Kidney (tissue), 14 donors: ENCODE measurements around the gene RPS6KA2. TPM values are rescaled to one million over a fixed set of nuclear protein-coding genes. Genes with fewer than 3 reads are reported as not detected.

ENCODE experiments used
- DNase-seq, 5 donors: peaks; one replicate each; pipeline ENCODE4 v3.0.0-alpha.2; 2013 to 2020
- FAIRE-seq: peaks from 2 replicates; lab custom pipeline; 2012; peaks lifted over from hg19 to GRCh38; lab: Jason Lieb, UNC
- H3K27ac ChIP-seq, 2 donors: one replicate each; pipeline ENCODE4 v1.7.0; 2013; ENCODE audit warnings: low read depth in 2 of 2, low read length in 2 of 2, inconsistent platforms in 1 of 2
- H3K27me3 ChIP-seq: one replicate; pipeline ENCODE4 v1.7.1; 2013; ENCODE audit warnings: low read length, inconsistent platforms; ENCODE audit not compliant: control insufficient read depth, insufficient read depth
- H3K36me3 ChIP-seq, 3 donors: one replicate each; pipeline versions ENCODE4 v1.7.0 to v1.7.1; 2013; ENCODE audit warnings: low read length in 3 of 3, control low read depth in 1 of 3, inconsistent platforms in 1 of 3; ENCODE audit not compliant: insufficient read depth in 3 of 3, control insufficient read depth in 2 of 3
- H3K4me1 ChIP-seq, 3 donors: one replicate each; pipeline versions ENCODE4 v1.7.0 to v1.7.1; 2013; ENCODE audit warnings: low read length in 3 of 3, inconsistent platforms in 1 of 3, low read depth in 1 of 3; ENCODE audit not compliant: control insufficient read depth in 2 of 3, insufficient read depth in 2 of 3
- H3K4me3 ChIP-seq, 3 donors: one replicate each; pipeline versions ENCODE4 v1.7.0 to v1.8.1; 2013; ENCODE audit warnings: low read length in 3 of 3, control low read depth in 1 of 3, inconsistent platforms in 1 of 3
- H3K9ac ChIP-seq, 3 donors: one replicate each; pipeline versions ENCODE4 v1.7.0 to v1.7.1; 2013; ENCODE audit warnings: low read length in 3 of 3, control low read depth in 1 of 3, inconsistent platforms in 1 of 3
- H3K9me3 ChIP-seq, 3 donors: one replicate each; pipeline versions ENCODE4 v1.7.0 to v1.7.1; 2013; ENCODE audit warnings: low read length in 3 of 3, control low read depth in 1 of 3, inconsistent platforms in 1 of 3; ENCODE audit not compliant: control insufficient read depth in 2 of 3, insufficient read depth in 1 of 3
- intact Hi-C: fragments of 100-400 bp; cut with DNase I; formaldehyde crosslinking; loops from one replicate; pipeline ENCODE4 v1.11.1; 2022
- polyA plus RNA-seq: library from polyadenylated mRNA; stranded (reverse); fragments of 350-450 nt; fragmentation: Illumina TruSeq; extraction: RNeasy Lipid Tissue Mini Kit (QIAGEN cat#74804); gene quantifications from one replicate; pipeline ENCODE4 v1.2.3, GENCODE V29; 2014; ENCODE audit warnings: low read depth, low replicate concordance; ENCODE audit not compliant: insufficient read depth
- total RNA-seq: library from RNA; stranded (reverse); fragmentation: NEBNext Ultra II Directional; extraction: Animal tissue kit (Norgen Biotek cat#: 25700); gene quantifications from one replicate; pipeline ENCODE4 v1.2.1, GENCODE V29; 2021
- TF ChIP-seq, protein P1 (sequence below): IDR thresholded peaks from 3 replicates; pipeline ENCODE4 v1.5.1; 2012; ENCODE audit warnings: mild to moderate bottlenecking, moderate library complexity, borderline replicate concordance; ENCODE audit not compliant: insufficient read depth; ENCODE audit errors: extremely low read depth
- donor health status: control.
- donor health status: control.
- donor health status: control.
- donor health status: control.
- donor health status: control.
- donor health status: DM: yes; HTN: yes; CAD: no.
- donor health status: Normal renal cell carcinoma (clear cell type).

The RPS6KA2 gene
- total and polyA plus RNA-seq, 2 donors from 2014 or later, result 12.3 to 61.2 TPM

- Histone ChIP-seq H3K27me3 (no peaks in the 10 kb centered on the region), H3K4me3 (no peak overlapping the region), H3K36me3 (no peaks in the 10 kb centered on the region), H3K27ac (no peak overlapping the region), H3K9me3 (no peaks in the 10 kb centered on the region), H3K9ac (no peak overlapping the region), H3K4me1 (peaks cover 0 to 4% (median 2%) of the 10 kb centered on the region in 3 donors)
- DNase-seq (peak in 1 of 5 donors; percentile 35), FAIRE-seq (peak; percentile 75)
- intact Hi-C loops, result loop anchor here (10.0 kb wide), 1 partner anchor 125 kb away; no protein-coding TSS in a partner anchor
- TF ChIP-seq, protein P1, sequence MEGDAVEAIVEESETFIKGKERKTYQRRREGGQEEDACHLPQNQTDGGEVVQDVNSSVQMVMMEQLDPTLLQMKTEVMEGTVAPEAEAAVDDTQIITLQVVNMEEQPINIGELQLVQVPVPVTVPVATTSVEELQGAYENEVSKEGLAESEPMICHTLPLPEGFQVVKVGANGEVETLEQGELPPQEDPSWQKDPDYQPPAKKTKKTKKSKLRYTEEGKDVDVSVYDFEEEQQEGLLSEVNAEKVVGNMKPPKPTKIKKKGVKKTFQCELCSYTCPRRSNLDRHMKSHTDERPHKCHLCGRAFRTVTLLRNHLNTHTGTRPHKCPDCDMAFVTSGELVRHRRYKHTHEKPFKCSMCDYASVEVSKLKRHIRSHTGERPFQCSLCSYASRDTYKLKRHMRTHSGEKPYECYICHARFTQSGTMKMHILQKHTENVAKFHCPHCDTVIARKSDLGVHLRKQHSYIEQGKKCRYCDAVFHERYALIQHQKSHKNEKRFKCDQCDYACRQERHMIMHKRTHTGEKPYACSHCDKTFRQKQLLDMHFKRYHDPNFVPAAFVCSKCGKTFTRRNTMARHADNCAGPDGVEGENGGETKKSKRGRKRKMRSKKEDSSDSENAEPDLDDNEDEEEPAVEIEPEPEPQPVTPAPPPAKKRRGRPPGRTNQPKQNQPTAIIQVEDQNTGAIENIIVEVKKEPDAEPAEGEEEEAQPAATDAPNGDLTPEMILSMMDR, result no peak
These were observed 226.9 kb downstream of the RPS6KA2 start for GRCh38 chr6:166400181-166400580.

DNA sequence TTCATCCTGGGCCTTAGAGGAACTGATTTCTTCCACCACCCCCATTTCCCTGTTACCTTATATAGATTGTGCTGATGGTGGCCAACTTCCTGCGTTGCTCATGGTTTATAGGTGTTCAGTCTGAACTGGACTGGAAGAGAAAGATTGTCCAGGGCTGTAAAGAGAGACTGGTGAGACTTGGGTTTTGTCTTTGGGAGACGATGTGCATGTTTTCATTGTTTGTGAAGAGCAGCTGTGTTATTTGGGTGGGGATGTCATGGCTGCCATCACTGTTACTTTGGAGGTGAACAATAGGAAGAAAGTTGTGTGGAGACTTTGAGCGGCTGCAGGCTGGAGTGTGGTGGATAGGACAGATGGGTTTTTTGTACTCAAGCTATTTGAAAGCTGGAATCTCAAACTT lies 228.7 kb downstream of the RPS6KA2 start:
- H3K36me3 ChIP-seq, result no peaks in the 10 kb centered on the region
- TF ChIP-seq, protein P1, result no peak
- DNase-seq (no peak), FAIRE-seq (no peak)
- peaks cover 0 to 5% (median 4%) of the 10 kb centered on the region in 3 donors for H3K4me1 ChIP-seq
- H3K27ac ChIP-seq, result no peak overlapping the region
- no peak overlapping the region for H3K4me3 ChIP-seq
- intact Hi-C loops, result no loop called here
- H3K9ac ChIP-seq, result no peak overlapping the region
- H3K27me3 ChIP-seq, result no peaks in the 10 kb centered on the region
- no peaks in the 10 kb centered on the region for H3K9me3 ChIP-seq

GRCh38 chr6:166397849-166398248 lies 229.2 kb downstream of the RPS6KA2 start:
- FAIRE-seq (no peak), DNase-seq (no peak)
- Histone ChIP-seq H3K36me3 (no peaks in the 10 kb centered on the region), H3K27ac (no peak overlapping the region), H3K4me1 (peaks cover 0 to 5% (median 4%) of the 10 kb centered on the region in 3 donors), H3K27me3 (no peaks in the 10 kb centered on the region), H3K4me3 (no peak overlapping the region), H3K9me3 (no peaks in the 10 kb centered on the region), H3K9ac (no peak overlapping the region)
- intact Hi-C loops, result no loop called here
- TF ChIP-seq, protein P1, result no peak

DNA sequence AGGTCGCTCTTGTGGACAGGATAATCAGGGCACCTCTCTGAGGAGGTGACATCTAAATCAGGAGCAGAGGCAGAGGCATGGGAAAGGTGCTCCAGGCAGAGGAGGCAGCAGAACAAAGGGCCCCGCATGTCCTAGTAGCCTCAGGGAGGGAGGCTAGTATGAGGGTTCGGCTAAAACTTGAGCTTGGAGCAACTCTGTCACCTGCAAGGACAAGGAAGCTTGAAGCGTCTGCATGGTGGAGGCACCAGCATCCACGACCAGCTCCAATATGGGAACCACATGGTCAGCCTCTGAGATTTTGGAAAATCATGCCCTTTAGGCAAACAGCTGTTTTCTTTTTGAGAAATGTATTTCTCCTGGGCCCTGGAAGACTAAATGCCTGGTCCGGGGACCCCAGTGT lies 231.3 kb downstream of the RPS6KA2 start:
- peaks cover 0 to 5% (median 4%) of the 10 kb centered on the region in 3 donors for H3K4me1 ChIP-seq
- TF ChIP-seq, protein P1, result no peak
- H3K4me3 ChIP-seq, result no peak overlapping the region
- FAIRE-seq, result no peak
- intact Hi-C loops, result no loop called here
- H3K9me3 ChIP-seq, result no peaks in the 10 kb centered on the region
- DNase-seq, result no peak
- no peaks in the 10 kb centered on the region for H3K27me3 ChIP-seq
- no peaks in the 10 kb centered on the region for H3K36me3 ChIP-seq
- H3K9ac ChIP-seq, result no peak overlapping the region
- H3K27ac ChIP-seq, result no peak overlapping the region
